Neural progenitor cell (in vitro differentiated cells): ENCODE data around the gene PAEP.

Experiments
- EZH2 ChIP-seq: fragments of 200-600 bp; sonication (generic); IDR thresholded peaks from 2 replicates; pipeline ENCODE4 v1.6.1; 2017; ENCODE audit warnings: antibody characterized with exemption, mild to moderate bottlenecking, moderate library complexity
- EZH2phosphoT487 ChIP-seq: fragments of 200-600 bp; sonication (generic); IDR thresholded peaks from 2 replicates; pipeline ENCODE4 v1.6.1; 2017; ENCODE audit warnings: antibody characterized with exemption
- TF ChIP-seq, protein P1 (sequence below): fragments of 200-600 bp; sonication (generic); IDR thresholded peaks from 2 replicates; pipeline ENCODE4 v1.5.1; 2017; ENCODE audit warnings: antibody characterized with exemption, mild to moderate bottlenecking

DNA sequence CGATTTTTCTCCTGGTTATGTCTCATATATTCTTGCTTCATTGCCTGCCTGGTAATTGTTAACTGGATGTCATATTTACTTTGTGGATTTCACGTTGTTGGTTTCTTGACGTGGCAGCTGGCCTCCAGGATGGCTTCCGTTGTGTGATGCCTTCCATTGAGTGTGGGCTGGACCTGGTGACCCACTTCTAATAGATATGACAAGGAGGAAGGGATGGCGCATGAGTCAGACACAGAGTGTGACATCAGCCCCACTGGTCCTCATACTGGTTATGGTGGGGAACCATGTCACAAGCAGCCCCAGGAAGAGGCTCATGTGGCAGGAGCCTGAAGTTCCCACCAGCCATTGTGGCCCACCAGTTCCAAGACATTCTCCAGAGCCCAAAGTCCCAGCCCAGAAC is 6.4 kb upstream of the PAEP start:
- TF ChIP-seq, protein P1, sequence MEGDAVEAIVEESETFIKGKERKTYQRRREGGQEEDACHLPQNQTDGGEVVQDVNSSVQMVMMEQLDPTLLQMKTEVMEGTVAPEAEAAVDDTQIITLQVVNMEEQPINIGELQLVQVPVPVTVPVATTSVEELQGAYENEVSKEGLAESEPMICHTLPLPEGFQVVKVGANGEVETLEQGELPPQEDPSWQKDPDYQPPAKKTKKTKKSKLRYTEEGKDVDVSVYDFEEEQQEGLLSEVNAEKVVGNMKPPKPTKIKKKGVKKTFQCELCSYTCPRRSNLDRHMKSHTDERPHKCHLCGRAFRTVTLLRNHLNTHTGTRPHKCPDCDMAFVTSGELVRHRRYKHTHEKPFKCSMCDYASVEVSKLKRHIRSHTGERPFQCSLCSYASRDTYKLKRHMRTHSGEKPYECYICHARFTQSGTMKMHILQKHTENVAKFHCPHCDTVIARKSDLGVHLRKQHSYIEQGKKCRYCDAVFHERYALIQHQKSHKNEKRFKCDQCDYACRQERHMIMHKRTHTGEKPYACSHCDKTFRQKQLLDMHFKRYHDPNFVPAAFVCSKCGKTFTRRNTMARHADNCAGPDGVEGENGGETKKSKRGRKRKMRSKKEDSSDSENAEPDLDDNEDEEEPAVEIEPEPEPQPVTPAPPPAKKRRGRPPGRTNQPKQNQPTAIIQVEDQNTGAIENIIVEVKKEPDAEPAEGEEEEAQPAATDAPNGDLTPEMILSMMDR: no peak
- no peak for TF ChIP-seq EZH2phosphoT487
- no peak for TF ChIP-seq EZH2
